Measurements from ENCODE around the gene SUSD5. TPM values are rescaled to one million over a fixed set of nuclear protein-coding genes. Genes with fewer than 3 reads are reported as not detected.

SUSD5 gene
- total RNA-seq, 4 donors from 2014 or later = 0.55 to 2.2 (median 1.1) TPM

- no peaks in the 10 kb centered on the region for H3K9me3 ChIP-seq
- intact Hi-C loops (cut with DNase I; ENCODE audit: low total_unique reads) = no loop called here
- H3K4me3 ChIP-seq = no peak overlapping the region
- no peaks in the 10 kb centered on the region for H3K36me3 ChIP-seq
- no peak for TF ChIP-seq POLR2A (IDR thresholded peaks at IDR 0.05)
- TF ChIP-seq CTCF (IDR thresholded peaks at IDR 0.05 in 4 of 5, conservative IDR thresholded peaks at IDR 0.05 in 1 of 5) = no peak
- in situ Hi-C loops (cut with MboI; ENCODE audit: low sequenced_read_pairs in 4 of 4) = no loop called here
- no peaks in the 10 kb centered on the region for H3K27me3 ChIP-seq
- no peak overlapping the region for H3K27ac ChIP-seq
- DNase-seq (no peak), ATAC-seq (no peak)
- H3K4me1 ChIP-seq = peaks cover 4 to 8% of the 10 kb centered on the region in 2 donors
These were observed 65.9 kb downstream of the SUSD5 start for GRCh38 chr3:33152363-33153360.

- DNase-seq = no peak
- Histone ChIP-seq H3K9me3 (no peaks in the 10 kb centered on the region), H3K4me3 (no peak overlapping the region), H3K27ac (no peak overlapping the region), H3K4me1 (peaks cover 3 to 4% of the 10 kb centered on the region in 2 donors), H3K27me3 (no peaks in the 10 kb centered on the region), H3K36me3 (no peaks in the 10 kb centered on the region)
- intact Hi-C loops (cut with DNase I; ENCODE audit: low total_unique reads) = no loop called here
- in situ Hi-C loops (cut with MboI; ENCODE audit: low sequenced_read_pairs in 4 of 4) = loop anchor here in 1 of 4 donors (25.0 kb wide), 1 partner anchor 238 kb away; no protein-coding TSS in a partner anchor
- no peak for TF ChIP-seq POLR2A (IDR thresholded peaks at IDR 0.05)
- TF ChIP-seq CTCF (IDR thresholded peaks at IDR 0.05 in 4 of 5, conservative IDR thresholded peaks at IDR 0.05 in 1 of 5) = no peak
- ATAC-seq = no peak
These were observed 69.3 kb downstream of the SUSD5 start for GRCh38 chr3:33149342-33149741.

- Histone ChIP-seq H3K36me3 (peaks cover 0 to 11% of the 10 kb centered on the region in 2 donors), H3K9me3 (no peaks in the 10 kb centered on the region), H3K4me3 (no peak overlapping the region), H3K27me3 (no peaks in the 10 kb centered on the region), H3K4me1 (peaks cover 3 to 4% of the 10 kb centered on the region in 2 donors), H3K27ac (peak overlapping the region in 1 of 4 donors; percentile 27)
- in situ Hi-C loops (cut with MboI; ENCODE audit: low sequenced_read_pairs in 4 of 4) = loop anchor here in 1 of 4 donors (25.0 kb wide), 1 partner anchor 240 kb away; no protein-coding TSS in a partner anchor
- TF ChIP-seq POLR2A (IDR thresholded peaks at IDR 0.05) (no peak), CTCF (IDR thresholded peaks at IDR 0.05 in 4 of 5, conservative IDR thresholded peaks at IDR 0.05 in 1 of 5) (no peak)
- DNase-seq = no peak
- ATAC-seq = peak in 1 of 2 donors; percentile 56
- intact Hi-C loops (cut with DNase I; ENCODE audit: low total_unique reads) = no loop called here
These were observed 71.7 kb downstream of the SUSD5 start for GRCh38 chr3:33146791-33147445.

DNA sequence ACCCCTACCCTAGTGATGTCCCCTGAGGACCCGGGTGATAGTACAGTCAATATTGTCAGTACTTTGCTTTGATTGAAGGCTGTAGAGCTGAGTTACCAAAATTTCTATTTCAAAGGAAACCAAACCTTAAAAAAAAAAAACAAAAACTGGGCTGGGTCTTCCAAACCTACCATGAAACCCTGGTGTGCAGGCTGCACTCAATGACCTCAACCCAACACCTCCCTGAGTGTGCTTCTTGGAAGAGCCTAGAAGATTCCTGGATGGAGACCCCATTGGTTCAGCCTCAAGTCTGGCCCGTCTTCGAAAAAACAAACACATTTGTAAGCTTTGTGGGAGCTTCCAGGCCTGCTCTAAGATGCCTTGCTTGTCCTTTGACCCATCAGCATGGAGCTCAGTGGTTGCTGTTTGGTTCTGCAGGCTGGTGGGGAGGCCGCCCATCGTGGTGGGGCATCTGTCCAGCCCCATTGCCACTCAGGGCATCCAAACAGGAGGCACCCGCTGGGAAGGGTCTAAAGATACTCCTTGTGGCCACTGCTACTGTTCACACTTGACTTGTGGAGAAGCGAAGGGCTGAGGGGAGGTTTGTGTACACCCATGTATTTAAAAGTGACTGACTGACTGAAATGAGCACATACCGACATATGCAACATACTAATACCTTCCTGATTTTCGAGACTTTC, 72.6 kb downstream of the SUSD5 start:
- no peak for TF ChIP-seq POLR2A (IDR thresholded peaks at IDR 0.05)
- TF ChIP-seq CTCF (IDR thresholded peaks at IDR 0.05 in 4 of 5, conservative IDR thresholded peaks at IDR 0.05 in 1 of 5) = no peak
- ATAC-seq (no peak), DNase-seq (no peak)
- Histone ChIP-seq H3K4me3 (no peak overlapping the region), H3K9me3 (no peaks in the 10 kb centered on the region), H3K27ac (no peak overlapping the region), H3K27me3 (no peaks in the 10 kb centered on the region), H3K36me3 (peaks cover 0 to 19% of the 10 kb centered on the region in 2 donors), H3K4me1 (peaks cover 3 to 4% of the 10 kb centered on the region in 2 donors)
- intact Hi-C loops (cut with DNase I; ENCODE audit: low total_unique reads) = no loop called here
- in situ Hi-C loops (cut with MboI; ENCODE audit: low sequenced_read_pairs in 4 of 4) = loop anchor here in 1 of 4 donors (25.0 kb wide), 1 partner anchor 241 kb away; no protein-coding TSS in a partner anchor
